Kidney epithelial cell (primary cell): ENCODE data around the gene PTPRD. TPM values are rescaled to one million over a fixed set of nuclear protein-coding genes. Genes with fewer than 3 reads are reported as not detected.

Experiments
- DNase-seq: peaks from one replicate; pipeline ENCODE4 v3.0.0-alpha.2; 2010; ENCODE audit warnings: low read depth
- H3K27me3 ChIP-seq: 2 replicates; pipeline ENCODE4 v1.6.0; 2011; ENCODE audit warnings: low read length; ENCODE audit not compliant: control insufficient read depth, insufficient read depth
- H3K36me3 ChIP-seq: 2 replicates; pipeline ENCODE4 v1.5.1; 2011; ENCODE audit warnings: low read length; ENCODE audit not compliant: control insufficient read depth, insufficient read depth
- H3K4me3 ChIP-seq: 2 replicates; pipeline ENCODE4 v1.5.1; 2011; ENCODE audit warnings: low read depth, mild to moderate bottlenecking, control low read depth, low read length
- CTCF ChIP-seq: IDR thresholded peaks from 2 replicates; pipeline ENCODE4 v1.5.1; 2011; ENCODE audit warnings: mild to moderate bottlenecking, moderate library complexity, low read length, control low read depth, inconsistent platforms; ENCODE audit not compliant: insufficient read depth, poor library complexity, severe bottlenecking
- total RNA-seq: library from RNA; depleted of rRNA; stranded (reverse); fragments of >200 nt; gene quantifications from 2 replicates; pipeline ENCODE4 v1.2.3, GENCODE V29; 2015

Gene PTPRD
- total RNA-seq, 1 donor from 2014 or later = 18.8 TPM

GRCh38 chr9:9410736-9411135, 1202.1 kb downstream of the PTPRD start:
- Histone ChIP-seq H3K27me3 (no peaks in the 10 kb centered on the region), H3K36me3 (no peaks in the 10 kb centered on the region), H3K4me3 (no peak overlapping the region)
- no peak for DNase-seq
- TF ChIP-seq CTCF = no peak

GRCh38 chr9:9399982-9400381, 1212.8 kb downstream of the PTPRD start:
- no peak overlapping the region for H3K4me3 ChIP-seq
- no peaks in the 10 kb centered on the region for H3K27me3 ChIP-seq
- DNase-seq = no peak
- no peak for TF ChIP-seq CTCF
- H3K36me3 ChIP-seq = no peaks in the 10 kb centered on the region

GRCh38 chr9:9396518-9396917, 1216.3 kb downstream of the PTPRD start:
- Histone ChIP-seq H3K27me3 (no peaks in the 10 kb centered on the region), H3K36me3 (no peaks in the 10 kb centered on the region), H3K4me3 (no peak overlapping the region)
- DNase-seq = no peak
- TF ChIP-seq CTCF = no peak

GRCh38 chr9:9395539-9395938, 1217.3 kb downstream of the PTPRD start:
- no peak for TF ChIP-seq CTCF
- Histone ChIP-seq H3K4me3 (no peak overlapping the region), H3K27me3 (no peaks in the 10 kb centered on the region), H3K36me3 (no peaks in the 10 kb centered on the region)
- no peak for DNase-seq

- no peak overlapping the region for H3K4me3 ChIP-seq
- DNase-seq = no peak
- TF ChIP-seq CTCF = no peak
- no peaks in the 10 kb centered on the region for H3K36me3 ChIP-seq
- H3K27me3 ChIP-seq = no peaks in the 10 kb centered on the region
These were observed 1220.0 kb downstream of the PTPRD start for GRCh38 chr9:9392755-9393154.

GRCh38 chr9:9389904-9390303, 1222.9 kb downstream of the PTPRD start:
- DNase-seq = no peak
- Histone ChIP-seq H3K4me3 (no peak overlapping the region), H3K27me3 (no peaks in the 10 kb centered on the region), H3K36me3 (no peaks in the 10 kb centered on the region)
- no peak for TF ChIP-seq CTCF
